Activated naive CD8-positive, alpha-beta T cell treated with anti-CD3 and anti-CD28 coated beads for 36 hours (primary cell): Measurements from ENCODE around the gene PKP4. TPM values are rescaled to one million over a fixed set of nuclear protein-coding genes. Genes with fewer than 3 reads are reported as not detected.

Source experiments
- DNase-seq: peaks from one replicate; pipeline ENCODE4 v3.0.0; 2021
- H3K27ac Mint-ChIP-seq: one replicate; pipeline ENCODE4 v1.8.0; 2022; ENCODE audit warnings: mild to moderate bottlenecking, moderate library complexity, mixed read lengths
- H3K27me3 Mint-ChIP-seq: one replicate; pipeline ENCODE4 v1.8.0; 2022; ENCODE audit warnings: mild to moderate bottlenecking, mixed read lengths
- H3K36me3 Mint-ChIP-seq: one replicate; pipeline ENCODE4 v1.8.0; 2021; ENCODE audit warnings: mild to moderate bottlenecking, mixed read lengths
- H3K4me1 Mint-ChIP-seq: one replicate; pipeline ENCODE4 v1.8.0; 2021; ENCODE audit warnings: mixed read lengths
- H3K4me3 Mint-ChIP-seq: one replicate; pipeline ENCODE4 v1.8.0; 2022; ENCODE audit warnings: mild to moderate bottlenecking, moderate library complexity, mixed read lengths
- H3K9me3 Mint-ChIP-seq: one replicate; pipeline ENCODE4 v1.8.0; 2022; ENCODE audit warnings: mixed read lengths
- total RNA-seq, 2 experiments: library from RNA; stranded (reverse); gene quantifications; one replicate each; pipeline ENCODE4 v1.2.3, GENCODE V29; 2021

PKP4 gene
- total RNA-seq, 2 experiments from 2014 or later: 35.3 to 38.2 TPM

GRCh38 chr2:158716921-158717320 lies 260.2 kb downstream of the PKP4 start:
- Mint-ChIP-seq H3K9me3 (peaks cover 11% of the 10 kb centered on the region), H3K4me1 (no peaks in the 10 kb centered on the region), H3K36me3 (no peaks in the 10 kb centered on the region), H3K4me3 (no peak overlapping the region), H3K27me3 (peaks cover 5% of the 10 kb centered on the region), H3K27ac (no peak overlapping the region)
- no peak for DNase-seq

DNA sequence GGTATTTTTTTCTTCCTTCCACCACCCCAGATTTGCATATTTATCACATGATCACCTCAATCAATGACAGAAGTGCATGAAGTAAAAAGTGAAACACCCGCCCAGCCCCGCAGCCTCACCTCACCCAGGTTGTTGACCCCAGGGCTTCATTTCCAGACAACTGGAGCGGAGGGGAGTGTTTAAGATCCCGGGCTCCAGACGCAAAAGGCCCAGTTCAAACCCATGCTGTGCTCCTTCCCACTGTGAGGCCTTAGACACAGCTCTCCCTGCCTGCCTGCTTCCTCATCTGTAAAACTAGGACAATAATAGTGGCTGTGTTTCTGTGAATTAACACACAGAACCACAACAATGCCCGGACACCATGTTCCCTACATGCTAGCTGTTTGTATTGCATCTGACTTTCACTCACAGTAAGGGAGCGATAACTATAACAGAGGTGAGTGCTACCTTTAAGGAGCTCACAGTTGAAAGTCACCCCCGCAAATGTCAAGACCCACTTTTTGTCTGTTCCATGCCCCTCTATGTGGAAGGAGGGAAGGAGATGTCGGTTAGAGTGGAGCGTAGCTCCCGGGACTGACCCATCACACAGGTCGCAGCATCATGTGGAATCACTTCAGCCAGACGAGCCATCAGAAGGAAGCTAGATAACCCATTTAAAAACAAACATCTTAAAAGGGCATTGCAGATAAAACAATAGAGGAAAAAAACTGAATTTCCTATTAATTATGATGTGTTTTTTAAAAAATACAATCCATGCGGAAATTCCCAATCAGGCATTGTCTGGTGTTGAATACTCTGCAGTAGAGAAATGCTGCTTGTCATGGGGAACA lies 260.8 kb downstream of the PKP4 start:
- DNase-seq: no peak
- no peaks in the 10 kb centered on the region for H3K4me1 Mint-ChIP-seq
- H3K9me3 Mint-ChIP-seq: peaks cover 11% of the 10 kb centered on the region
- H3K36me3 Mint-ChIP-seq: no peaks in the 10 kb centered on the region
- H3K27ac Mint-ChIP-seq: no peak overlapping the region
- peaks cover 5% of the 10 kb centered on the region for H3K27me3 Mint-ChIP-seq
- no peak overlapping the region for H3K4me3 Mint-ChIP-seq

DNA sequence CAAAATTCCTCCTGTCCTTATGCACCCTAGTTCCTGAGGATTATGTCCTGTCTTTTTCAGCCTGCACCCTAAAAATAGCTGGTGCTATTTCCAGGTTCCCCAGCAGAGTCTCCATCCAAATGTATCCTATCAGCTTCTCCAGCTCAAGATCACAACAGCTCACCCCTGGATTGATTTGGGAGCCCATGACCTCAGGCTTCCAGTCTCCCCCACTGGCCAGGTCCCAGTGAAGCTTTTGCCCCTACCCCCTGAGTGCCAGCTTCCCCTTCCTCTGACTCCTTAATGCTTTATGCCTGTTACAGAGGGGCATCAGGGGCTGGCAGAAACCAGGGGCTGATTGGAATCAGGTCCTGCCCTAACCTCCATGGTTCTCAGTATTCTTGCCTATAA lies 261.4 kb downstream of the PKP4 start:
- H3K36me3 Mint-ChIP-seq: no peaks in the 10 kb centered on the region
- peaks cover 8% of the 10 kb centered on the region for H3K9me3 Mint-ChIP-seq
- DNase-seq: no peak
- no peak overlapping the region for H3K4me3 Mint-ChIP-seq
- H3K4me1 Mint-ChIP-seq: no peaks in the 10 kb centered on the region
- peaks cover 1% of the 10 kb centered on the region for H3K27me3 Mint-ChIP-seq
- H3K27ac Mint-ChIP-seq: no peak overlapping the region

DNA sequence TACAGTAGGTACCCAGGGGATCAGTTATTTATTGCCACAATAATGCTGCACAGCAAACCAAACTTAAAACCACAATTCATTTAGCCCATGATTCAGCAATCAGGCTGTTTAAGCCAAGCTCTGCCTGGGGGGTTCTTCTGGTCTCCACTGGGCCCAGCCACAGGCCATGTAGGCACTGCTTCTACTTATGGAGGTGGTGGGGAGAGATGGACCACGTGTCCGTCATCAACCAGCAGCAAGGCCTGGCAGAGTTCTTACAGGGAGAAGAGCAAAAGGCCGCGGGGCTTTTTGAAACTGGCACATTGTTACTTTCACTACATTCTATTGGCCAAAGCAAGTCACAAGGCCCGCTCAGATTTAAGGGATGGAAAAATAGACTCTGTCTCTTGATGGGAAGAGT lies 262.1 kb downstream of the PKP4 start:
- no peak overlapping the region for H3K4me3 Mint-ChIP-seq
- no peaks in the 10 kb centered on the region for H3K27me3 Mint-ChIP-seq
- peaks cover 3% of the 10 kb centered on the region for H3K9me3 Mint-ChIP-seq
- no peaks in the 10 kb centered on the region for H3K4me1 Mint-ChIP-seq
- no peak for DNase-seq
- H3K27ac Mint-ChIP-seq: no peak overlapping the region
- H3K36me3 Mint-ChIP-seq: no peaks in the 10 kb centered on the region

DNA sequence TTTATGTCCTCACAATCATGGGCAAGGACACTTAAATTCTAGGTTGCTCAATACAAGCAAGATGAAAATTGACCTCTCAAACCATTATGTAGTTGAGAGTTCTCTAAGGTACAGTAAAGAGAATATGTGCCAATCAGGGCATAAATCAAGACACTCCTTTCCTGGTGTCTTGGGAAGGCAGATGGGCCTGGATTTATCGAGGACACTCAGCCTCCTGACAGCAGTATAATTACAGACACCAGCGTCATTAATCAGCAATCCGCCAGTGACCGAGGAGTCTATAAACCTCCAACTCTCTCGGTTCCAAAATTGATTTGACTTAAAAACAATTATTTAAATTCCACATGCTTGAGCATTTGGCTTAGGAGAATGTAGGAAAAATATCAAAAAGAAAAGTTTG lies 262.7 kb downstream of the PKP4 start:
- Mint-ChIP-seq H3K9me3 (no peaks in the 10 kb centered on the region), H3K4me3 (no peak overlapping the region), H3K27ac (no peak overlapping the region), H3K27me3 (no peaks in the 10 kb centered on the region), H3K4me1 (no peaks in the 10 kb centered on the region), H3K36me3 (no peaks in the 10 kb centered on the region)
- no peak for DNase-seq

DNA sequence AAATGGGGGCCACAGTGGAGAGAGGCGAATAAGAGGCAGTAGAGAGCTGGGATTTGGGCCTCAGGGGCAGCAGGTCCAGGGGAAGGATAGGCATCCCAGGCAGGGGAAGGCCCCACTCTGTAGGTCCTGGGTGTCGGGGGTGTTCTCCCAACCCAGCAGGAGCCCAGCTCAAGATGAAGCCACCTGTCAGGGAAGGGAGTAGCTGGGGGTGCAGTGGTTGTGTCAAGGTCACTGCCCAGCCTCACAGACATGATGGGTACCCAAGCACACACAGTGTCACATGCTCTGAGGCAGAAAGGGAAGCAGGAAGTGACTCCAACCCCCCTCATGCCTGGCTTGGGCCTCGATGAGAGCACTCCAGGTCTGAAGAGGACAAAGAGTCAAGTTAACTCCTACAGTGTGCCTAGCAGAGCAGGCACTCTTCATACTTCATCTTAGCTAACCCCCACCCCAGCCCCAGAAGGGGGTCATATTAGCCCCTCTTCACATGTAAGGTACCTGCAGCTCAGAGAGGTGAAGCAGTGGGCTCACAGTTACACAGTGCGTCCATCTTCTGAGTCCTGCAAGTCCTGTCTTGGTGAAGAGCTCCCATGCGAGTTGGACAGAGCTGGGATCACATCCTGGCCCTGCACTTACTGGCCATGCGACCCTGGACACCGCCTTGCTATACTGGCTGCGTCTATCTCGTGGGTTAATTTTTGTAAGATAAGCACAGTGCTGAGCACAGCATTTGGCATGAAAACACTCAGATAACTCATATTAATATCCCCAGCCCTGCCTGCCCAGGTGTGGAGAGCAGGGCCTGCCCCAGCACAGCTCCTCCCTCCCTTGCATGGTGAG lies 265.7 kb downstream of the PKP4 start:
- Mint-ChIP-seq H3K36me3 (no peaks in the 10 kb centered on the region), H3K4me3 (no peak overlapping the region), H3K27me3 (no peaks in the 10 kb centered on the region), H3K4me1 (no peaks in the 10 kb centered on the region), H3K9me3 (no peaks in the 10 kb centered on the region), H3K27ac (no peak overlapping the region)
- no peak for DNase-seq

DNA sequence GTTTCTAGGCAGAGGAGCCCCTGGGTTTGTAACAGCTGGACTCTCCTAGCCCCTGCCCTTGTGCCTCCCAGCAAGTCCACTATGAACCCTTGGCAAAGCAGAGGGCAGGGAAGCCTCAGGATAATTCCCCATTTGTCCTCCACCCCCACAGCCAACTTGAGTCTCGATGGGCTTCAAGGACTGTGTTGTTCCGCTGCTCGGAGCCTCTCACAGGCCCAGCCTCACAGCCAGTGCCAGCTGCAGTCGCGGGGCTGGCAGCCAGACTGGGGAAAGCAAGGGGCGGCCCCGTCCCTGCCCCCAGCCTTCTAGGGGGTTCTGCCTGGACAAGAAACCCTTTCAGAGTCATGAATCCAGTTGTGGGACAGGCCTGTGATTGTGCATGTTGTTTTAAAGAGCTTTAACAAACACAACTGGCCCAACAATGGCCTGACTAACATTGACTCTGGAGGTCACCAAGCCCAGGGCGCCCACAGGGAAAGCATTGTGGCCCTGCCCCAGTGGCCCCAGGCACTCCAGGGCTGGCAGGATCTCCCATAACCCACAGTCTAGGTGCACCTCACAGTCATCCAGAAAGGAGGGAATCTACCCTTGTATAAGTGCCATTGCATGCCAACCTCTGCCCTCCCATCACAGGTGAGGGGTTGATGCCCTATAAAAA lies 266.6 kb downstream of the PKP4 start:
- DNase-seq: no peak
- Mint-ChIP-seq H3K4me1 (no peaks in the 10 kb centered on the region), H3K27ac (no peak overlapping the region), H3K4me3 (no peak overlapping the region), H3K27me3 (no peaks in the 10 kb centered on the region), H3K36me3 (no peaks in the 10 kb centered on the region), H3K9me3 (no peaks in the 10 kb centered on the region)

GRCh38 chr2:158723921-158724802 lies 267.4 kb downstream of the PKP4 start:
- Mint-ChIP-seq H3K36me3 (no peaks in the 10 kb centered on the region), H3K27me3 (no peaks in the 10 kb centered on the region), H3K27ac (no peak overlapping the region), H3K4me3 (no peak overlapping the region), H3K9me3 (no peaks in the 10 kb centered on the region), H3K4me1 (no peaks in the 10 kb centered on the region)
- no peak for DNase-seq

- Mint-ChIP-seq H3K4me1 (no peaks in the 10 kb centered on the region), H3K27ac (no peak overlapping the region), H3K4me3 (no peak overlapping the region), H3K9me3 (no peaks in the 10 kb centered on the region), H3K36me3 (no peaks in the 10 kb centered on the region), H3K27me3 (no peaks in the 10 kb centered on the region)
- no peak for DNase-seq
These were observed 268.1 kb downstream of the PKP4 start for GRCh38 chr2:158724803-158725381.

GRCh38 chr2:158725441-158725891 lies 268.7 kb downstream of the PKP4 start:
- no peak overlapping the region for H3K27ac Mint-ChIP-seq
- no peaks in the 10 kb centered on the region for H3K36me3 Mint-ChIP-seq
- no peaks in the 10 kb centered on the region for H3K9me3 Mint-ChIP-seq
- no peak for DNase-seq
- peaks cover 3% of the 10 kb centered on the region for H3K27me3 Mint-ChIP-seq
- H3K4me3 Mint-ChIP-seq: no peak overlapping the region
- H3K4me1 Mint-ChIP-seq: no peaks in the 10 kb centered on the region

- no peak for DNase-seq
- no peak overlapping the region for H3K4me3 Mint-ChIP-seq
- H3K4me1 Mint-ChIP-seq: no peaks in the 10 kb centered on the region
- H3K27me3 Mint-ChIP-seq: peaks cover 3% of the 10 kb centered on the region
- H3K36me3 Mint-ChIP-seq: no peaks in the 10 kb centered on the region
- no peaks in the 10 kb centered on the region for H3K9me3 Mint-ChIP-seq
- no peak overlapping the region for H3K27ac Mint-ChIP-seq
These were observed 270.3 kb downstream of the PKP4 start for GRCh38 chr2:158726911-158727592.

DNA sequence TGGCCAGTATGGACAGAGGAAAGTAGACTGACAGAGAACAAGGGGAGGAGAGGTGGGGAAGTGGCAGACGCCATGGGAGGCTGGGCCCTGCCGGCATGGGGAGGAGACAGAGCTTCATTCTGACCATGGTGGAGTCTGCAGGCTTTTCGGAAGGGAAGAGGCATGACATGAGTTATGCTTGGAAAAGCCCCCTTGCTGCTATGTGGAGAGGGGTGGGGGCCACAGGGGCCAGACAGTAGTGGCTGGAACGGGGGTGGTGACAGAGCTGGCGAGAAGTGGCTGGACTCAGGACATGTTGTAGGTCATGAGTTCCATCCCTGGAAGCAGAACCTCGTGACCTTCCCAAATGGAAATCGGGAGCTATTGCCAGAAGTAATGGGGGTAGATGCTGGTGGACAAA lies 271.7 kb downstream of the PKP4 start:
- Mint-ChIP-seq H3K4me3 (no peak overlapping the region), H3K4me1 (no peaks in the 10 kb centered on the region)

GRCh38 chr2:158729451-158729850 lies 272.7 kb downstream of the PKP4 start:
- H3K9me3 Mint-ChIP-seq: no peaks in the 10 kb centered on the region
- no peaks in the 10 kb centered on the region for H3K4me1 Mint-ChIP-seq
- no peak overlapping the region for H3K4me3 Mint-ChIP-seq
- H3K27me3 Mint-ChIP-seq: peaks cover 10% of the 10 kb centered on the region
- H3K27ac Mint-ChIP-seq: no peak overlapping the region
- DNase-seq: no peak
- no peaks in the 10 kb centered on the region for H3K36me3 Mint-ChIP-seq

More for the DNA sequence above, 271.7 kb downstream of the PKP4 start:
- no peak overlapping the region for H3K27ac Mint-ChIP-seq
- no peaks in the 10 kb centered on the region for H3K36me3 Mint-ChIP-seq
- no peaks in the 10 kb centered on the region for H3K9me3 Mint-ChIP-seq
- DNase-seq: no peak
- H3K27me3 Mint-ChIP-seq: peaks cover 10% of the 10 kb centered on the region
